ENCODE data around the gene ITGA11.
"Not testable (repeated sequence)": the region's sequence is repeated elsewhere in the genome, so short reads cannot be mapped to it uniquely, and the experiment has no call there.

Gene ITGA11

GRCh38 chr15:68410466-68411342 is 21.3 kb downstream of the ITGA11 start:
- no peak for DNase-seq

- DNase-seq: no peak
Observed at GRCh38 chr15:68409736-68410370, 22.1 kb downstream of the ITGA11 start.

- no peak for DNase-seq
Observed at GRCh38 chr15:68408971-68409370, 23.0 kb downstream of the ITGA11 start.

GRCh38 chr15:68407886-68408881 is 23.8 kb downstream of the ITGA11 start:
- no peak for DNase-seq

- DNase-seq: no peak
Observed at GRCh38 chr15:68407141-68407885, 24.6 kb downstream of the ITGA11 start.

- DNase-seq: no peak
Observed at GRCh38 chr15:68405378-68406250, 26.3 kb downstream of the ITGA11 start.

GRCh38 chr15:68404056-68404798 is 27.7 kb downstream of the ITGA11 start:
- DNase-seq: no peak

- no peak for DNase-seq
Observed at GRCh38 chr15:68403161-68403941, 28.6 kb downstream of the ITGA11 start.

- no peak for DNase-seq
Observed at GRCh38 chr15:68402432-68403160, 29.4 kb downstream of the ITGA11 start.

- DNase-seq: no peak
Observed at GRCh38 chr15:68401496-68402431, 30.2 kb downstream of the ITGA11 start.

- no peak for DNase-seq
Observed at GRCh38 chr15:68400066-68400456, 31.9 kb downstream of the ITGA11 start.

- DNase-seq: no peak
Observed at GRCh38 chr15:68399096-68400065, 32.6 kb downstream of the ITGA11 start.

GRCh38 chr15:68397999-68398398 is 34.0 kb downstream of the ITGA11 start:
- not testable (repeated sequence) for DNase-seq

GRCh38 chr15:68396068-68396467 is 35.9 kb downstream of the ITGA11 start:
- no peak for DNase-seq

GRCh38 chr15:68391121-68391520 is 40.8 kb downstream of the ITGA11 start:
- no peak for DNase-seq
